ENCODE data around the gene MED6. TPM values are rescaled to one million over a fixed set of nuclear protein-coding genes. Genes with fewer than 3 reads are reported as not detected.

Gene MED6, protein sequence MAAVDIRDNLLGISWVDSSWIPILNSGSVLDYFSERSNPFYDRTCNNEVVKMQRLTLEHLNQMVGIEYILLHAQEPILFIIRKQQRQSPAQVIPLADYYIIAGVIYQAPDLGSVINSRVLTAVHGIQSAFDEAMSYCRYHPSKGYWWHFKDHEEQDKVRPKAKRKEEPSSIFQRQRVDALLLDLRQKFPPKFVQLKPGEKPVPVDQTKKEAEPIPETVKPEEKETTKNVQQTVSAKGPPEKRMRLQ
- total RNA-seq: 10 to 100 TPM; 24.8 to 45.0 TPM

DNA sequence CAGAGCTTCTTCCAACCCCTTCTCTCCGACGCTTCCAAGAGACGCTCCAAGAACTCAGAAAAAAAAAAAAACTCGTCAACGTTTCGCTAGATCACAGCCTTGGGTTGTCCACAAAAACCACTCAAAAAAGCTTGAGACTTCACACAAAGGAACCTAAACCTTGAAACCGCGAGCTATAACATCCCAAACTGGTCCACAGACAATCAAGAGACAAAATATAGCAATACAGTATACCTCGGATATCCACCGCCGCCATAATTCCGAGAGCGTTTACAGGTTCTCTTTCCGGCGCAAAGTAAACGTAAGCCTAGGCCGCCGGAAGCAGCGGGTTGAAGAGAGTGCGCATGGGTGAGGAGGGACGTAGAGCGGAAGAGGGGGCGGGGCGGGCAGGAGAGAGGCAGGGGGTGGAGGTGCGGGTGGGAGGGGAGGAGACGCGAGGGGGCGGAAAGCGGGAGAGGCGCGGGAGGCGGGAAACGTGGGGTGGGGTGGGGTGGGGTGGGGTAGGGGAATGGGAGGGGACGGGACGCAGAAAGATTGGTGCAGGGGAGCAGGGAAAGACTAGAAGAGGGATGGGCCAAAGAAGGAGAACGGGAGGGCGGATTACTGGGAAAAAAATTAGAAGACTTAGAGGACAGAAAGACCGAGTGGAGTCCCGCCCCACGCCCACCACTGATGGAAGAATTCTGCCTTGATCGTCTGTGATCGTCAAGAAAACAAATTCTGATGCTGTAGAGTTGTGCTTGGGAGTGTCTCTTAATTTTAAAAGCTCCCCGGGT is at the start of gene MED6:
TSS of gene MED6 (minus strand) at position 274 of the 776 bp plus-strand sequence. CDS start at position 256, 18 bp downstream.

DNA sequence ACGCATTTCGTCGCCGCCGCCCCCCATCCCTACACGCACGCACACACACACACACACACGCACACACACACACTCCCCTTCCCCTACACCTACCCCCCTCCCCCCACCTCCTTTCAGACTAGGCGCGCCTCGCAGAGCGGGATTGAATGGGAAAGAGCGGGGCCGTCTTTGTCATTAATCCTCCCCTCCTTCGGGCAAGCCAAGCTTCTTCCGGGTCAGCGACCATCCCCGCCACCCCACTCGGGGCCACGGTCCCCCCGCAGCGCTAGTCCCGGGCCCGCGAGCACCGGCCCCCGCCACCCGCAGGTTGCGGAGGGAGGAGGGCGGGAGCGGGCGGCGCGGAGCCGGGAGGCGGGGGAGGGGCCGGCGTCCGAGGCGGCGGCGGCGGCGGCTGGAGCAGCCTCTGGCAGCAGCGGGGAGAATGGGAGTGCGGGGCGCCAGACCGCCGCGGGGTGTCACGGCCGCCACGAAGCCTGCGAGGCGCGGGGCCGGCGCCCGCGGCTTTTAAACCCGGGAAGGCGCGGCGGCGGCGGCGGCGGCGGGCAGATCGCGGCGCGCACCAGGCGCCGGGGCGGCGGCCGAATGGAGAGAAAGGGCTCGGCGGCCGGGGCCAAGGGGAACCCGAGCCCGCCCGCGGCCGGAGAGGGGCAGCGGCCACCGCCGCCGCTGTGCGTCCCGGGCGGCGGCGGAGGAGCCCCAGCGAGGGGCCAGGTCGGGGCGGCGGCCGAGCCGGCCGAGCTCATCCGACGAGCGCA is 41.3 kb upstream of the MED6 start, which contains the start of gene TTC9:
TSS of gene TTC9 (plus strand) at position 369 of the 755 bp plus-strand sequence. CDS start at position 583, 214 bp downstream.

DNA sequence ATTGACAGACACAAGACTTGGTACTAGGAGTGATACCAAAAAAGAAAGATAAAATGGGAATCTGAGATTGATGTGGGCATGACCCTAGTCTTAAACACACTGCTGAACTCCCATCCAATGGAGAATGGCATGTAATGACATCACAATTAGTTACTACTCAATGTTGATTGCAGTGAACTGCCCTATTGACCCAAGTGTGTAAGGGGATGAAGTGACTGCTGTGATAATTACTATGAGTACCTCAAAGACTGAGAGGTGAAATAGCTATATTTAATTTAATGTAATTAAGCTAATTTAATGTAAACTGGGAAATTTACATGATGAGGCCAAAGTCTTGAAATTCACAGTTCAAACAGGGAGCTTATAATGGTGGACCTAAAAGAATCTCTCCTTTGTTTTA is 65.6 kb downstream of the MED6 start, which contains the start of gene ADAM20:
TSS of gene ADAM20 (minus strand) at position 101 of the 400 bp plus-strand sequence. CDS start 10,247 bp downstream, outside the sequence.

Small RNA genes within 50 kb of the gene (small RNA-seq; reads per million reads assigned to genes)
- gene RN7SL77P: 0 reads per million in 2 donors

Other genes with a start within 250 kb of the MED6 start
- gene COX16, start 241.0 kb downstream of the MED6 start, total RNA-seq: 10 to 100 TPM; 29.6 to 39.3 TPM
- gene SYNJ2BP, start 183.6 kb downstream of the MED6 start, total RNA-seq: 10 to 100 TPM; 15.8 to 21.6 TPM
- gene ADAM21, start 148.5 kb downstream of the MED6 start, total RNA-seq: 1 to 10 TPM in 1 of 2 donors, under 1 TPM in 1; 0.33 to 1.0 TPM
- gene ADAM20, start 65.7 kb downstream of the MED6 start, total RNA-seq: under 1 TPM; 0.33 to 0.69 TPM
- under 1 TPM in 1 of 2 donors, not detected in 1; under 0.01 TPM for gene TTC9, start 41.3 kb upstream of the MED6 start, total RNA-seq
- 1 to 10 TPM in 1 of 2 donors, under 1 TPM in 1; 0.67 to 1.7 TPM for gene MAP3K9, start 208.9 kb upstream of the MED6 start, total RNA-seq

All from melanocyte of skin (primary cell).